Ishikawa (cell line): ENCODE measurements around the gene ZNF175.

Experiments
- EP300 ChIP-seq: IDR thresholded peaks from 2 replicates; pipeline ENCODE4 v1.6.1; 2012; ENCODE audit warnings: borderline replicate concordance
- RAD21 ChIP-seq: IDR thresholded peaks from 2 replicates; pipeline ENCODE4 v1.6.1; 2012; ENCODE audit warnings: low read depth
- TAF1 ChIP-seq: IDR thresholded peaks from 2 replicates; pipeline ENCODE4 v1.6.1; 2012; ENCODE audit warnings: low read depth, mild to moderate bottlenecking
- TCF12 ChIP-seq: IDR thresholded peaks from 2 replicates; pipeline ENCODE4 v1.6.1; 2012; ENCODE audit warnings: low read depth
- TF ChIP-seq, protein P1 (sequence below): IDR thresholded peaks from 2 replicates; pipeline ENCODE4 v1.6.1; 2012
- TF ChIP-seq, protein P2 (sequence below): IDR thresholded peaks from 2 replicates; pipeline ENCODE4 v1.6.1; 2012; ENCODE audit warnings: low read depth, mild to moderate bottlenecking

GRCh38 chr19:51547397-51548212, 23.5 kb upstream of the ZNF175 start:
- TF ChIP-seq, protein P1, sequence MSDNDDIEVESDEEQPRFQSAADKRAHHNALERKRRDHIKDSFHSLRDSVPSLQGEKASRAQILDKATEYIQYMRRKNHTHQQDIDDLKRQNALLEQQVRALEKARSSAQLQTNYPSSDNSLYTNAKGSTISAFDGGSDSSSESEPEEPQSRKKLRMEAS: no peak
- no peak for TF ChIP-seq TCF12
- TF ChIP-seq RAD21: no peak
- TF ChIP-seq, protein P2, sequence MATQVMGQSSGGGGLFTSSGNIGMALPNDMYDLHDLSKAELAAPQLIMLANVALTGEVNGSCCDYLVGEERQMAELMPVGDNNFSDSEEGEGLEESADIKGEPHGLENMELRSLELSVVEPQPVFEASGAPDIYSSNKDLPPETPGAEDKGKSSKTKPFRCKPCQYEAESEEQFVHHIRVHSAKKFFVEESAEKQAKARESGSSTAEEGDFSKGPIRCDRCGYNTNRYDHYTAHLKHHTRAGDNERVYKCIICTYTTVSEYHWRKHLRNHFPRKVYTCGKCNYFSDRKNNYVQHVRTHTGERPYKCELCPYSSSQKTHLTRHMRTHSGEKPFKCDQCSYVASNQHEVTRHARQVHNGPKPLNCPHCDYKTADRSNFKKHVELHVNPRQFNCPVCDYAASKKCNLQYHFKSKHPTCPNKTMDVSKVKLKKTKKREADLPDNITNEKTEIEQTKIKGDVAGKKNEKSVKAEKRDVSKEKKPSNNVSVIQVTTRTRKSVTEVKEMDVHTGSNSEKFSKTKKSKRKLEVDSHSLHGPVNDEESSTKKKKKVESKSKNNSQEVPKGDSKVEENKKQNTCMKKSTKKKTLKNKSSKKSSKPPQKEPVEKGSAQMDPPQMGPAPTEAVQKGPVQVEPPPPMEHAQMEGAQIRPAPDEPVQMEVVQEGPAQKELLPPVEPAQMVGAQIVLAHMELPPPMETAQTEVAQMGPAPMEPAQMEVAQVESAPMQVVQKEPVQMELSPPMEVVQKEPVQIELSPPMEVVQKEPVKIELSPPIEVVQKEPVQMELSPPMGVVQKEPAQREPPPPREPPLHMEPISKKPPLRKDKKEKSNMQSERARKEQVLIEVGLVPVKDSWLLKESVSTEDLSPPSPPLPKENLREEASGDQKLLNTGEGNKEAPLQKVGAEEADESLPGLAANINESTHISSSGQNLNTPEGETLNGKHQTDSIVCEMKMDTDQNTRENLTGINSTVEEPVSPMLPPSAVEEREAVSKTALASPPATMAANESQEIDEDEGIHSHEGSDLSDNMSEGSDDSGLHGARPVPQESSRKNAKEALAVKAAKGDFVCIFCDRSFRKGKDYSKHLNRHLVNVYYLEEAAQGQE: no peak
- no peak for TF ChIP-seq TAF1
- no peak for TF ChIP-seq EP300
